Tibial nerve (tissue), 4 donors: ENCODE measurements around the gene ENG. TPM values are rescaled to one million over a fixed set of nuclear protein-coding genes. Genes with fewer than 3 reads are reported as not detected.
A peak's percentile ranks its signal among the peaks of the same experiment; 100 is the strongest.

Source experiments
- DNase-seq, 2 donors: peaks; one replicate each; pipeline ENCODE4 v3.0.0-alpha.2; 2019; ENCODE audit warnings: low spot score in 2 of 2
- H3K27ac ChIP-seq, 4 donors: fragments of 200-600 bp; sonication (generic) in 3 of 4; one replicate each; pipeline ENCODE4 v1.5.1; 2017 to 2019; ENCODE audit warnings: mild to moderate bottlenecking in 1 of 4
- H3K27me3 ChIP-seq, 2 donors: fragments of 200-600 bp; sonication (generic) in 1 of 2; one replicate each; pipeline versions ENCODE4 v1.5.1 to v1.6.0; 2017 to 2019
- H3K36me3 ChIP-seq, 3 donors: fragments of 200-600 bp; sonication (generic); one replicate each; pipeline ENCODE4 v1.5.1; 2018 to 2019
- H3K4me1 ChIP-seq, 4 donors: fragments of 200-600 bp; sonication (generic) in 3 of 4; one replicate each; pipeline ENCODE4 v1.5.1; 2017 to 2019
- H3K4me3 ChIP-seq, 4 donors: fragments of 200-600 bp; sonication (generic) in 3 of 4; one replicate each; pipeline ENCODE4 v1.5.1; 2017 to 2019; ENCODE audit warnings: mild to moderate bottlenecking in 1 of 4, moderate library complexity in 1 of 4
- H3K9me3 ChIP-seq, 4 donors: fragments of 200-600 bp; sonication (generic) in 3 of 4; one replicate each; pipeline ENCODE4 v1.5.1; 2017 to 2019
- EP300 ChIP-seq, 2 donors: sonication (generic); formaldehyde crosslinking; IDR thresholded peaks; one replicate each; pipeline ENCODE4 v1.6.1; 2017; ENCODE audit warnings: antibody characterized with exemption in 2 of 2, mild to moderate bottlenecking in 1 of 2
- POLR2A ChIP-seq, 2 donors: fragments of 450-650 bp; IDR thresholded peaks; one replicate each; pipeline ENCODE4 v1.6.1; 2017; ENCODE audit warnings: antibody characterized with exemption in 2 of 2, mild to moderate bottlenecking in 2 of 2, moderate library complexity in 2 of 2
- WGBS, 2 donors: methylation state at CpG; one replicate each; pipeline ENCODE4 v1.1.5; 2018; 5-methylcytosine and 5-hydroxymethylcytosine counted together
- total RNA-seq, 4 donors: library from RNA; depleted of rRNA; stranded (reverse); fragments of >200 nt; gene quantifications; one replicate each; pipeline ENCODE4 v1.1.0, GENCODE V29; 2016
- TF ChIP-seq, protein P1 (sequence below), 5 experiments: fragments of 200-600 bp in 3 of 5; fragments of 450-650 bp in 2 of 5; sonication (generic) in 3 of 5; IDR thresholded peaks; one replicate each; pipeline ENCODE4 v1.5.1; 2016 to 2019; ENCODE audit warnings: antibody characterized with exemption in 5 of 5, mild to moderate bottlenecking in 3 of 5, moderate library complexity in 2 of 5

ENG gene
- total RNA-seq, 4 donors from 2014 or later: 24.9 to 137 (median 85.6) TPM

DNA sequence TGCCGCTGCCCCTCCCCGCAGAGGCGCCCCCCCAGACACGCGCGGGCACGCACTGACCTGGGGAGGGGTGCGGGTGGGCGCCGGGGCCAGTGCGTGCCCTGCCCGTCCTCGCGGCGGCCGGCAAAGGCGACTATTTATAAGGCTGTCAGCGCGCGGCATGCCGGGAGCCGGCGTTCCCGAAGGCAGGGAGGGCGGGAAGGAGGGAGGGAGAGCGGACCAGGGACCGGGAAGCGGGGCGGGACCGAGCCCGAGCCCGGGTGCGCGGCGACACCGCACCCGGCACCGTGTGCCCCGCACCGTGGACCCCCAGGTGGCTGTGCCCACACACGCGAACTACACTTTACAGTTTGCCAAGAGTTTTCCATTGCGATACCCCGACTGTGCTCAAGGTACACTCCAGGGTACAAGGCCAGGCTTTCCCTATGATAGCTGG is 23.1 kb upstream of the ENG start, which contains the start of gene AK1:
AK1 (minus strand) TSS at position 110 of the 433 bp plus-strand sequence. CDS start 3,058 bp downstream, outside the sequence.
- H3K4me3 ChIP-seq: peak within 1 kb of the TSS; percentile 46 to 65 (median 49)
- peak; percentile 68 to 72 for DNase-seq
- no peaks in the 10 kb centered on the region for H3K9me3 ChIP-seq
- peaks cover 0 to 63% (median 44%) of the 10 kb centered on the region in 4 donors for H3K4me1 ChIP-seq
- WGBS, 2 donors: 0% methylated on average over 3 to 41 of the region's 44 CpGs
- peak; percentile 28 to 84 for TF ChIP-seq EP300 (IDR thresholded peaks at IDR 0.05)
- TF ChIP-seq POLR2A (IDR thresholded peaks at IDR 0.05): peak in 1 of 2 donors; percentile 62
- TF ChIP-seq, protein P1, sequence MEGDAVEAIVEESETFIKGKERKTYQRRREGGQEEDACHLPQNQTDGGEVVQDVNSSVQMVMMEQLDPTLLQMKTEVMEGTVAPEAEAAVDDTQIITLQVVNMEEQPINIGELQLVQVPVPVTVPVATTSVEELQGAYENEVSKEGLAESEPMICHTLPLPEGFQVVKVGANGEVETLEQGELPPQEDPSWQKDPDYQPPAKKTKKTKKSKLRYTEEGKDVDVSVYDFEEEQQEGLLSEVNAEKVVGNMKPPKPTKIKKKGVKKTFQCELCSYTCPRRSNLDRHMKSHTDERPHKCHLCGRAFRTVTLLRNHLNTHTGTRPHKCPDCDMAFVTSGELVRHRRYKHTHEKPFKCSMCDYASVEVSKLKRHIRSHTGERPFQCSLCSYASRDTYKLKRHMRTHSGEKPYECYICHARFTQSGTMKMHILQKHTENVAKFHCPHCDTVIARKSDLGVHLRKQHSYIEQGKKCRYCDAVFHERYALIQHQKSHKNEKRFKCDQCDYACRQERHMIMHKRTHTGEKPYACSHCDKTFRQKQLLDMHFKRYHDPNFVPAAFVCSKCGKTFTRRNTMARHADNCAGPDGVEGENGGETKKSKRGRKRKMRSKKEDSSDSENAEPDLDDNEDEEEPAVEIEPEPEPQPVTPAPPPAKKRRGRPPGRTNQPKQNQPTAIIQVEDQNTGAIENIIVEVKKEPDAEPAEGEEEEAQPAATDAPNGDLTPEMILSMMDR (IDR thresholded peaks at IDR 0.05): peak in 1 of 5 experiments; percentile 9
- H3K27ac ChIP-seq: peak within 1 kb of the TSS; percentile 68 to 93 (median 82)
- H3K27me3 ChIP-seq: no peaks in the 10 kb centered on the region
- H3K36me3 ChIP-seq: peaks cover 0 to 13% (median 0%) of the 10 kb centered on the region in 3 donors

DNA sequence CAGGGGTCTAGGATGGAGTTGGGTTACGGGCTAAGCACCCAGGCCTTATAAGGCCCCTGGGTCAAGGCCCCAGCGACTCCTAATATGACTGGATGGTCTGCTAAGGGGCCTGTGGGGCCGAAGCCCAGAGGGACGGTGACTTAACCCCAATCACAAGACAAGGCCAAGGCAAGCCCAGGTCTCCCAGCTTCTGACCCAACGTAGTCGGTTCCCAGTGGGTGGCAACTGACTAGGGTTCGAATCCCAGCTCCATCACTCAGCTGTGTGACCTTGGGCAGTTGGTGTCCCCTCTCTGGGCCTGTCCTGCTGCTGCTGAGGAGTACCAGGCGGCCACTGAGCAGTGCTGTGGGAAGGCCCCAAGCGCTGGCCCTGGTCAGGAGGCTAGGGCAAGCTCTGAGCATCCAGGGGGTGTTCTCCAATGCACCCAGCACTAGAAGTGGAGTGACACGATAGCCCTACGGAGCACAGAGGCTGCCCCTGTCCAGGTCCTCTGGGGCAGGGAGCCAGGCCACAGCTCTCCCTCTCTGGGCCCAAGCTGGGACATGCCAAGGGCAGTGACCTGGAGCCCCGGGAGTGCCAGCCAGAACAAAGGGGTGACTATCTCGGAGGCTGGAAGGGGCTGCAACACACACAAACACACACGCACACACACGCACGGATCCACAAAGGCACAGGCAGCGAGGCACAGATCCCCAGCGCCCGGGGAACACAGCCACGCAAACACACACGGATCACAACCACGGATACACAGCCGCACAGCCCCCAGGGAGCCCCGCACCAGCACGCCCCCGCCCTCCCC is 22.5 kb upstream of the ENG start:
- Histone ChIP-seq H3K27ac (peak overlapping the region; percentile 68 to 93 (median 82)), H3K9me3 (no peaks in the 10 kb centered on the region), H3K4me1 (peaks cover 0 to 63% (median 44%) of the 10 kb centered on the region in 4 donors), H3K27me3 (no peaks in the 10 kb centered on the region), H3K36me3 (peaks cover 0 to 15% (median 0%) of the 10 kb centered on the region in 3 donors), H3K4me3 (peak overlapping the region; percentile 46 to 65 (median 49))
- TF ChIP-seq, protein P1 (IDR thresholded peaks at IDR 0.05): no peak
- TF ChIP-seq POLR2A (IDR thresholded peaks at IDR 0.05) (no peak), EP300 (IDR thresholded peaks at IDR 0.05) (no peak)
- no peak for DNase-seq
- WGBS, 2 donors: 36 to 39% methylated on average over 10 to 11 of the region's 26 CpGs

DNA sequence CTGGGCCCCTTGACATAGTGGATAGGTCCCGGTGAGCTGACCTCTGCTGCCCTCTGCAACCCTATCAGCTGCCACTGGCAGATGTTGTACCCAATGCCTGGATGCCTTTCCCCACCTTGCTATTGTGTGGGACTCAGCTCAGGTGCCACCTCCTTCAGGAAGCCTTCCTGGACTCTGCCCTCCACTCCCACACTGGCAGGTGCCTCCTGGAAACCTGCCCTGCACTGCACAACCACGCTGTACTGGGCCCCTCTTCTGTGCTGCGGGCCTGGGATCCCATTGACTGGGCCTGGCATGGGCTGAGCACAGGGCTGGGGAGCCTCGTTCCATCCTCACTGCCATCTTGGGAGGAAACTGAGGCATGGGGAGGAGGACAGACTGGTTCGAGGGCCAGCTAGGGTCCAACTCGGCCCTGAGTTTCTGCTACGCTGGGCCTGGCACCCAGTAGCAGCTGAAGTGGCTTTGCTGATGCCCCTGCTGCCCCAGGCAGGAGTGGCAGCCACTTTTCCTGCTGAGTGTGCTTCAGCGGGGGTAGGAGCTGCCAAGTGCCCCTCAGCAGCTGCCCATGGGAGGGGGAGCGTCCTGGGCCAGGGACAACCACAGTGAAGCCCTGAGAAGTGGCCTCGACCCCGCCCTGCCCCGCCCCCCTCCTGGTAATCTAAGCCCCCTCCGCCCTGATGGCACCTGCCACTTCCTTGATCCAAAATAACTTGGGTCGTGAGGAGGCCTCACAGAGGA is 21.7 kb upstream of the ENG start:
- Histone ChIP-seq H3K4me3 (peak overlapping the region in 1 of 4 donors; percentile 65), H3K36me3 (peaks cover 0 to 22% (median 0%) of the 10 kb centered on the region in 3 donors), H3K27me3 (no peaks in the 10 kb centered on the region), H3K4me1 (peaks cover 0 to 63% (median 44%) of the 10 kb centered on the region in 4 donors), H3K9me3 (no peaks in the 10 kb centered on the region), H3K27ac (peak overlapping the region; percentile 65 to 93 (median 82))
- WGBS, 2 donors: 59 to 61% methylated on average over 10 to 12 of the region's 14 CpGs
- no peak for DNase-seq
- TF ChIP-seq EP300 (IDR thresholded peaks at IDR 0.05): no peak
- TF ChIP-seq POLR2A (IDR thresholded peaks at IDR 0.05): no peak

DNA sequence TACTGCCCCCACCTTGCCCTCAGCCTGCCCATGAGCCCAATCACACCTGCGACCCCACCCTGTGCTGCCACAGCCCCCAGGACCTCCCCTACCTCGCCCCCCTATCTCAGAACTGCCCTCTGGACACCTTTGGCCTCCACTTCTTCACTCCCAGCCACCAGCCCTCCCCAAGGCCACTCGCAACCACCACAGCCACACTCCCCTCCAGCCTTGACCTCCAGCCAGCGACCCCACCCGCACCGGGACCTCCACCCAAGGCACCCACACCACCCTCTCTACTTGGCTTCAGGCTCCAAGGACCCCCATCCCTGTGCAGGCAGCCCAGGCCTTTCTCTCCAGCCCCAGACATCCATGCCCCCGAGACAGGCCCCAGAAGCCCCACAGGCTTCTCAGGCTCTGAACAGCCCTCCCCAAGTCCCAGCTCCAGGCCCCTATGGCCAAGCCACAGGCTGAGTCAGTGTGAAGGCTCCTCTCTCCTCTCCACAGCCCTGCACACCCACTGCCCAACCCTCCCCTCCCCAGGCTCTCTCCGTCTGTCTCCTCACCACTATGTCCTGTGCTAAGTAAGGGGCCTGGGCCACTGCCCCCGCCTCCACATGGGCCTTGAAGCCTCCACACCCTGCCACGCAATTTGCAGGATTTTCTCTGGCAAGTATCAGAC is 21.0 kb upstream of the ENG start:
- Histone ChIP-seq H3K4me1 (peaks cover 0 to 63% (median 44%) of the 10 kb centered on the region in 4 donors), H3K4me3 (no peak overlapping the region)

More for the DNA sequence above, 21.0 kb upstream of the ENG start:
- Histone ChIP-seq H3K9me3 (no peaks in the 10 kb centered on the region), H3K27ac (peak overlapping the region; percentile 34 to 93 (median 82)), H3K36me3 (peaks cover 0 to 30% (median 0%) of the 10 kb centered on the region in 3 donors), H3K27me3 (no peaks in the 10 kb centered on the region)
- TF ChIP-seq POLR2A (IDR thresholded peaks at IDR 0.05) (no peak), EP300 (IDR thresholded peaks at IDR 0.05) (no peak)
- TF ChIP-seq, protein P1 (IDR thresholded peaks at IDR 0.05): no peak
- WGBS, 2 donors: 56 to 64% methylated on average over 10 of the region's 10 CpGs
- no peak for DNase-seq
